Lung (tissue), 12 donors: ENCODE data around the gene BRINP1. TPM values are rescaled to one million over a fixed set of nuclear protein-coding genes. Genes with fewer than 3 reads are reported as not detected.

ENCODE experiments used
- ATAC-seq: fragments of 200-7000 bp; cut with Tn5 transposase; one replicate; pipeline ENCODE4 v1.9.1; 2020; ENCODE audit warnings: moderate number of reproducible peaks; ENCODE audit not compliant: insufficient read depth, low FRiP score
- DNase-seq, 3 donors: peaks; one replicate each; pipeline ENCODE4 v3.0.0-alpha.2; 2013 to 2017
- H3K27ac ChIP-seq, 2 donors: one replicate each; pipeline ENCODE4 v1.5.1; 2013; ENCODE audit warnings: mild to moderate bottlenecking in 2 of 2, moderate library complexity in 2 of 2, control low read depth in 1 of 2, inconsistent platforms in 1 of 2, low read depth in 1 of 2, low read length in 1 of 2
- H3K27me3 ChIP-seq, 3 donors: one replicate each; pipeline ENCODE4 v1.5.1; 2013; ENCODE audit warnings: low read length in 2 of 3; ENCODE audit not compliant: control insufficient read depth in 3 of 3, insufficient read depth in 3 of 3
- H3K36me3 ChIP-seq, 4 donors: one replicate each; pipeline ENCODE4 v1.5.1; 2013; ENCODE audit warnings: low read length in 4 of 4, mild to moderate bottlenecking in 1 of 4, moderate library complexity in 1 of 4; ENCODE audit not compliant: control insufficient read depth in 4 of 4, insufficient read depth in 4 of 4
- H3K4me1 ChIP-seq, 5 donors: one replicate each; pipeline ENCODE4 v1.5.1; 2013; ENCODE audit warnings: low read length in 5 of 5, mild to moderate bottlenecking in 2 of 5, moderate library complexity in 1 of 5; ENCODE audit not compliant: control insufficient read depth in 5 of 5, insufficient read depth in 5 of 5
- H3K4me3 ChIP-seq: one replicate; pipeline ENCODE4 v1.5.1; 2013; ENCODE audit warnings: mild to moderate bottlenecking, control low read depth, moderate library complexity
- H3K9ac ChIP-seq, 2 donors: one replicate each; pipeline ENCODE4 v1.5.1; 2013; ENCODE audit warnings: low read length in 2 of 2, control low read depth in 1 of 2; ENCODE audit not compliant: insufficient read depth in 1 of 2
- H3K9me3 ChIP-seq, 4 donors: one replicate each; pipeline ENCODE4 v1.5.1; 2013; ENCODE audit warnings: low read length in 3 of 4, mild to moderate bottlenecking in 1 of 4, moderate library complexity in 1 of 4; ENCODE audit not compliant: control insufficient read depth in 4 of 4, insufficient read depth in 3 of 4
- CTCF ChIP-seq: IDR thresholded peaks from 2 replicates; pipeline ENCODE4 v1.5.1; 2012; ENCODE audit warnings: mild to moderate bottlenecking; ENCODE audit errors: control extremely low read depth, extremely low read depth
- WGBS, 2 donors: extraction: QIAGEN DNeasy Blood & Tissue Kit; methylation state at CpG; one replicate each; pipeline ENCODE4 v1.1.7; 2013; 5-methylcytosine and 5-hydroxymethylcytosine counted together
- polyA plus RNA-seq, 2 donors: library from polyadenylated mRNA; stranded (reverse); fragments of 200-250 nt; gene quantifications; one replicate each; pipeline ENCODE4 v1.2.1, GENCODE V29; 2013
- total RNA-seq, 2 donors: library from RNA; depleted of rRNA in 1 of 2; stranded (reverse); fragments of >200 nt in 1 of 2; gene quantifications; one replicate each; pipeline ENCODE4 v1.2.1, GENCODE V29; 2014 to 2021
- donor health status: control.
- donor health status: control.
- donor health status: Bipolar disorder and iron deficiency.
- donor health status: healthy.
- donor health status: DM: yes; HTN: yes; CAD: no.

BRINP1 gene
- total and polyA plus RNA-seq, 4 donors: 0.14 to 1.4 (median 0.42) TPM

GRCh38 chr9:119252671-119253299 lies 116.5 kb downstream of the BRINP1 start:
- ATAC-seq (no peak), DNase-seq (peak in 1 of 3 donors; percentile 1)
- Histone ChIP-seq H3K27ac (no peak overlapping the region), H3K4me1 (no peaks in the 10 kb centered on the region), H3K9me3 (peaks cover 0 to 1% (median 0%) of the 10 kb centered on the region in 4 donors), H3K4me3 (no peak overlapping the region), H3K9ac (no peak overlapping the region), H3K27me3 (peaks cover 0 to 2% (median 0%) of the 10 kb centered on the region in 3 donors), H3K36me3 (no peaks in the 10 kb centered on the region)
- no peak for TF ChIP-seq CTCF
- 90 to 91% methylated on average over 5 of the region's 5 CpGs for WGBS, 2 donors

GRCh38 chr9:119251936-119252335 lies 117.3 kb downstream of the BRINP1 start:
- no peak for TF ChIP-seq CTCF
- Histone ChIP-seq H3K9me3 (peaks cover 0 to 1% (median 0%) of the 10 kb centered on the region in 4 donors), H3K4me1 (no peaks in the 10 kb centered on the region), H3K9ac (no peak overlapping the region), H3K36me3 (no peaks in the 10 kb centered on the region), H3K27me3 (no peaks in the 10 kb centered on the region), H3K27ac (no peak overlapping the region), H3K4me3 (no peak overlapping the region)
- DNase-seq: no peak
- WGBS, 2 donors: 62 to 82% methylated on average over 5 of the region's 5 CpGs
- ATAC-seq: no peak

GRCh38 chr9:119250730-119251129 lies 118.5 kb downstream of the BRINP1 start:
- Histone ChIP-seq H3K4me3 (no peak overlapping the region), H3K4me1 (no peaks in the 10 kb centered on the region), H3K9ac (no peak overlapping the region), H3K27ac (no peak overlapping the region), H3K27me3 (no peaks in the 10 kb centered on the region), H3K36me3 (no peaks in the 10 kb centered on the region), H3K9me3 (peaks cover 0 to 1% (median 0%) of the 10 kb centered on the region in 4 donors)
- ATAC-seq (no peak), DNase-seq (no peak)
- TF ChIP-seq CTCF: no peak
- 44 to 74% methylated on average over 4 of the region's 4 CpGs for WGBS, 2 donors

GRCh38 chr9:119240546-119240945 lies 128.7 kb downstream of the BRINP1 start:
- no peak for TF ChIP-seq CTCF
- no peak for ATAC-seq
- H3K9me3 ChIP-seq: peaks cover 0 to 3% (median 0%) of the 10 kb centered on the region in 4 donors
- no peaks in the 10 kb centered on the region for H3K4me1 ChIP-seq
- H3K9ac ChIP-seq: no peak overlapping the region
- H3K36me3 ChIP-seq: no peaks in the 10 kb centered on the region
- DNase-seq: no peak
- H3K27me3 ChIP-seq: no peaks in the 10 kb centered on the region
- WGBS, 2 donors: 85 to 87% methylated on average over 4 of the region's 4 CpGs
- no peak overlapping the region for H3K4me3 ChIP-seq
- no peak overlapping the region for H3K27ac ChIP-seq
